ENCODE data around the gene MPZL2. TPM values are rescaled to one million over a fixed set of nuclear protein-coding genes. Genes with fewer than 3 reads are reported as not detected.
A peak's percentile ranks its signal among the peaks of the same experiment; 100 is the strongest.

The MPZL2 gene
- total and polyA plus RNA-seq, 10 of the 15 experiments (the other 5 are each of a cell fraction or from before 2014, with no cell fraction given), result 0.81 to 4.8 (median 3.1) TPM

GRCh38 chr11:118305726-118306125 lies 41.6 kb upstream of the MPZL2 start:
- RAD21 ChIA-PET (ENCODE audit: unreplicated experiment), result no interaction called here
- ATAC-seq, result no peak
- in situ Hi-C loops (cut with MboI), result no loop called here
- Histone ChIP-seq H3K4me2 (ENCODE audit: control insufficient read depth, insufficient read depth) (no peak overlapping the region), H3K36me3 (ENCODE audit: control insufficient read depth in 2 of 2, insufficient read depth in 2 of 2, low read length in 1 of 2) (no peaks in the 10 kb centered on the region), H3K9me3 (replicated peaks; ENCODE audit: control insufficient read depth, insufficient read depth, low read length) (no peaks in the 10 kb centered on the region; the same call in 2 of the 3 replicates), H3K9ac (ENCODE audit: control insufficient read depth, insufficient read depth, low read length) (no peak overlapping the region), H3K27ac (ENCODE audit: control insufficient read depth, insufficient read depth) (no peak overlapping the region), H2AFZ (ENCODE audit: control insufficient read depth, low read depth, low read length) (no peak overlapping the region; the same call in 1 of the 2 replicates), H4K20me1 (ENCODE audit: control insufficient read depth, insufficient read depth) (no peaks in the 10 kb centered on the region), H3K79me2 (ENCODE audit: control insufficient read depth, insufficient read depth, low read length) (no peaks in the 10 kb centered on the region), H3K27me3 (replicated peaks in 1 of 2; ENCODE audit: control insufficient read depth in 2 of 2, insufficient read depth in 2 of 2, low read length in 1 of 2) (peaks cover 0 to 2% of the 10 kb centered on the region in 2 experiments; a peak in 1 of 4 replicates), H3K4me1 (ENCODE audit: control insufficient read depth, insufficient read depth, low read length) (peaks cover 4% of the 10 kb centered on the region; the same call in 1 of the 2 replicates), H3K4me3 (no peak overlapping the region)
- SMC1A ChIA-PET (ENCODE audit: uncharacterized antibody, unreplicated experiment), result interaction anchor here (1.1 kb wide), 1 partner anchor 54 kb away, joined by 4 read pairs; the partner anchor contains the start of gene UBE4A
- intact Hi-C loops (cut with micrococcal nuclease; ENCODE audit: unreplicated experiment), result no loop called here
- DNase-seq (ENCODE audit: low read depth, low spot score), result no peak
- CTCF ChIA-PET, result interaction anchor here (0.6 to 2.1 kb wide), 4 partner anchors 10 to 135 kb away, joined by 3 to 10 read pairs (median 4); no protein-coding TSS in a partner anchor
- no TSS peak for BruUV-seq (replicated peaks)
- POLR2A ChIA-PET, result interaction anchor here (0.5 to 0.6 kb wide), 2 partner anchors 25 to 58 kb away, joined by 3 read pairs; no protein-coding TSS in a partner anchor
- TF ChIP-seq BCL3 (IDR thresholded peaks at IDR 0.05; ENCODE audit: borderline replicate concordance, insufficient read depth, low read depth, low read length, poor library complexity, severe bottlenecking), result no peak
- TF ChIP-seq YY1 (IDR thresholded peaks at IDR 0.05; ENCODE audit: low read depth, low read length), result peak; percentile 40; the same call in 1 of the 2 replicates
- FAIRE-seq, result no peak
- WGBS (ENCODE audit: insufficient coverage, insufficient replicate concordance, low lambda C conversion rate, missing lambda C conversion rate), result 51% methylated on average over 8 of the region's 8 CpGs

- ChIA-PET CTCF (interaction anchor here (0.6 to 2.1 kb wide), 5 partner anchors 9 to 134 kb away, joined by 3 to 11 read pairs (median 4); no protein-coding TSS in a partner anchor), SMC1A (ENCODE audit: uncharacterized antibody, unreplicated experiment) (interaction anchor here (1.1 to 1.5 kb wide), 3 partner anchors 9 to 90 kb away, joined by 4 to 5 read pairs (median 4); partner anchors contain the start of gene UBE4A), RAD21 (ENCODE audit: unreplicated experiment) (interaction anchor here (0.6 kb wide), 1 partner anchor 9 kb away, joined by 3 read pairs; no protein-coding TSS in a partner anchor), POLR2A (no interaction called here)
- no peak within 1 kb of the TSS for H3K4me3 ChIP-seq
- intact Hi-C loops (cut with micrococcal nuclease; ENCODE audit: unreplicated experiment), result no loop called here
- ATAC-seq, result no peak
- H3K27ac ChIP-seq (ENCODE audit: control insufficient read depth, insufficient read depth), result no peak within 1 kb of the TSS
- in situ Hi-C loops (cut with MboI), result no loop called here
- H2AFZ ChIP-seq (ENCODE audit: control insufficient read depth, low read depth, low read length), result peak within 1 kb of the TSS; percentile 37
- DNase-seq (ENCODE audit: low read depth, low spot score), result no peak
- no peaks in the 10 kb centered on the region for H3K36me3 ChIP-seq (ENCODE audit: control insufficient read depth in 2 of 2, insufficient read depth in 2 of 2, low read length in 1 of 2)
- no peak within 1 kb of the TSS for H3K4me2 ChIP-seq (ENCODE audit: control insufficient read depth, insufficient read depth)
- FAIRE-seq, result no peak
- no peak within 1 kb of the TSS for H3K9ac ChIP-seq (ENCODE audit: control insufficient read depth, insufficient read depth, low read length)
- TF ChIP-seq GABPA (IDR thresholded peaks at IDR 0.05; ENCODE audit: low read depth), result 0 out of 2 replicates have a peak, but pooled peaks have one; percentile 38
- TF ChIP-seq YY1 (IDR thresholded peaks at IDR 0.05; ENCODE audit: low read depth, low read length), result peak; percentile 31; the same call in 1 of the 2 replicates
- TF ChIP-seq RUNX3 (IDR thresholded peaks at IDR 0.05; ENCODE audit: low read length), result peak; percentile 36; the same call in 1 of the 2 replicates
- TF ChIP-seq POLR2A (IDR thresholded peaks at IDR 0.05; ENCODE audit: low read depth, low read length), result no peak; the same call in 1 of the 2 replicates
- H3K9me3 ChIP-seq (replicated peaks; ENCODE audit: control insufficient read depth, insufficient read depth, low read length), result no peaks in the 10 kb centered on the region; the same call in 2 of the 3 replicates
- WGBS (ENCODE audit: insufficient coverage, insufficient replicate concordance, low lambda C conversion rate, missing lambda C conversion rate), result 65% methylated on average over 8 of the region's 8 CpGs
- no peaks in the 10 kb centered on the region for H4K20me1 ChIP-seq (ENCODE audit: control insufficient read depth, insufficient read depth)
- peaks cover 0 to 2% of the 10 kb centered on the region in 2 experiments; a peak in 1 of 4 replicates for H3K27me3 ChIP-seq (replicated peaks in 1 of 2; ENCODE audit: control insufficient read depth in 2 of 2, insufficient read depth in 2 of 2, low read length in 1 of 2)
- H3K79me2 ChIP-seq (ENCODE audit: control insufficient read depth, insufficient read depth, low read length), result no peaks in the 10 kb centered on the region
- no TSS peak for BruUV-seq (replicated peaks)
- peaks cover 4% of the 10 kb centered on the region; the same call in 1 of the 2 replicates for H3K4me1 ChIP-seq (ENCODE audit: control insufficient read depth, insufficient read depth, low read length)
These were observed 40.6 kb upstream of the MPZL2 start, which contains the start of gene CD3E for GRCh38 chr11:118304568-118305248. TSS of gene CD3E (plus strand) at chr11:118304730. CDS start at chr11:118304953, 223 bp downstream.

Measured in GM12878 (cell line).